IgD-negative memory B cell (primary cell): ENCODE data around the gene PTCD3. TPM values are rescaled to one million over a fixed set of nuclear protein-coding genes. Genes with fewer than 3 reads are reported as not detected.

Experiments
- H3K27ac Mint-ChIP-seq, 3 donors: one replicate each; pipeline ENCODE4 v1.8.0; 2020 to 2022; ENCODE audit warnings: mild to moderate bottlenecking in 3 of 3, mixed read lengths in 3 of 3, moderate library complexity in 1 of 3
- H3K27me3 Mint-ChIP-seq: one replicate; pipeline ENCODE4 v1.8.0; 2021; ENCODE audit warnings: mixed read lengths
- H3K36me3 Mint-ChIP-seq: one replicate; pipeline ENCODE4 v1.8.0; 2020; ENCODE audit warnings: mild to moderate bottlenecking, mixed read lengths
- H3K4me1 Mint-ChIP-seq, 3 donors: one replicate each; pipeline ENCODE4 v1.8.0; 2020 to 2022; ENCODE audit warnings: mixed read lengths in 3 of 3, mild to moderate bottlenecking in 1 of 3
- H3K4me3 Mint-ChIP-seq, 4 donors: one replicate each; pipeline ENCODE4 v1.8.0; 2020 to 2022; ENCODE audit warnings: mild to moderate bottlenecking in 4 of 4, mixed read lengths in 4 of 4, moderate library complexity in 3 of 4
- H3K9me3 Mint-ChIP-seq, 3 donors: one replicate each; pipeline ENCODE4 v1.8.0; 2020 to 2021; ENCODE audit warnings: mixed read lengths in 3 of 3, mild to moderate bottlenecking in 1 of 3
- polyA plus RNA-seq: library from polyadenylated mRNA; unstranded; fragments of 300-500 nt; fragmentation: Illumina TruSeq; gene quantifications from one replicate; pipeline ENCODE4 v1.2.3, GENCODE V29; 2021

Gene PTCD3
- polyA plus RNA-seq, 1 donor from 2014 or later = 47.9 TPM

- H3K27me3 Mint-ChIP-seq = no peaks in the 10 kb centered on the region
- H3K9me3 Mint-ChIP-seq = no peaks in the 10 kb centered on the region
- peaks cover 0 to 4% (median 0%) of the 10 kb centered on the region in 3 donors for H3K4me1 Mint-ChIP-seq
- H3K27ac Mint-ChIP-seq = peak overlapping the region in 1 of 3 donors; percentile 39
- no peak overlapping the region for H3K4me3 Mint-ChIP-seq
- peaks cover 4% of the 10 kb centered on the region for H3K36me3 Mint-ChIP-seq
These were observed 41.8 kb downstream of the PTCD3 start for GRCh38 chr2:86147793-86148192.

- H3K27me3 Mint-ChIP-seq = no peaks in the 10 kb centered on the region
- H3K36me3 Mint-ChIP-seq = peaks cover 2% of the 10 kb centered on the region
- no peak overlapping the region for H3K27ac Mint-ChIP-seq
- no peak overlapping the region for H3K4me3 Mint-ChIP-seq
- H3K4me1 Mint-ChIP-seq = peaks cover 0 to 4% (median 0%) of the 10 kb centered on the region in 3 donors
- H3K9me3 Mint-ChIP-seq = no peaks in the 10 kb centered on the region
These were observed 44.5 kb downstream of the PTCD3 start for GRCh38 chr2:86150502-86150901.

GRCh38 chr2:86157009-86157556 lies 51.0 kb downstream of the PTCD3 start:
- H3K27me3 Mint-ChIP-seq = no peaks in the 10 kb centered on the region

GRCh38 chr2:86158286-86158685 lies 52.3 kb downstream of the PTCD3 start:
- Mint-ChIP-seq H3K27me3 (no peaks in the 10 kb centered on the region), H3K27ac (no peak overlapping the region), H3K4me3 (no peak overlapping the region), H3K4me1 (no peaks in the 10 kb centered on the region), H3K9me3 (no peaks in the 10 kb centered on the region), H3K36me3 (peaks cover 5% of the 10 kb centered on the region)

More at GRCh38 chr2:86157009-86157556, 51.0 kb downstream of the PTCD3 start:
- no peak overlapping the region for H3K4me3 Mint-ChIP-seq
- H3K4me1 Mint-ChIP-seq = no peaks in the 10 kb centered on the region
- H3K36me3 Mint-ChIP-seq = peaks cover 2% of the 10 kb centered on the region
- no peak overlapping the region for H3K27ac Mint-ChIP-seq
- no peaks in the 10 kb centered on the region for H3K9me3 Mint-ChIP-seq

GRCh38 chr2:86160156-86160952 lies 54.3 kb downstream of the PTCD3 start:
- Mint-ChIP-seq H3K27me3 (no peaks in the 10 kb centered on the region), H3K4me1 (no peaks in the 10 kb centered on the region), H3K27ac (no peak overlapping the region), H3K36me3 (peaks cover 5% of the 10 kb centered on the region), H3K9me3 (no peaks in the 10 kb centered on the region), H3K4me3 (no peak overlapping the region)

GRCh38 chr2:86170449-86170848 lies 64.4 kb downstream of the PTCD3 start:
- Mint-ChIP-seq H3K9me3 (no peaks in the 10 kb centered on the region), H3K4me3 (no peak overlapping the region), H3K27me3 (no peaks in the 10 kb centered on the region), H3K36me3 (peaks cover 12% of the 10 kb centered on the region), H3K27ac (no peak overlapping the region), H3K4me1 (peaks cover 11 to 20% (median 12%) of the 10 kb centered on the region in 3 donors)

GRCh38 chr2:86171295-86171694 lies 65.3 kb downstream of the PTCD3 start:
- Mint-ChIP-seq H3K9me3 (no peaks in the 10 kb centered on the region), H3K36me3 (peaks cover 12% of the 10 kb centered on the region), H3K27ac (no peak overlapping the region), H3K27me3 (no peaks in the 10 kb centered on the region), H3K4me3 (no peak overlapping the region), H3K4me1 (peaks cover 13 to 29% (median 19%) of the 10 kb centered on the region in 3 donors)

- Mint-ChIP-seq H3K9me3 (no peaks in the 10 kb centered on the region), H3K4me3 (no peak overlapping the region), H3K4me1 (peaks cover 16 to 31% (median 21%) of the 10 kb centered on the region in 3 donors), H3K27me3 (no peaks in the 10 kb centered on the region), H3K27ac (no peak overlapping the region), H3K36me3 (peaks cover 12% of the 10 kb centered on the region)
These were observed 66.6 kb downstream of the PTCD3 start for GRCh38 chr2:86172610-86173009.

- H3K4me1 Mint-ChIP-seq = peaks cover 16 to 31% (median 24%) of the 10 kb centered on the region in 3 donors
- no peak overlapping the region for H3K27ac Mint-ChIP-seq
- H3K9me3 Mint-ChIP-seq = no peaks in the 10 kb centered on the region
- H3K36me3 Mint-ChIP-seq = peaks cover 6% of the 10 kb centered on the region
- H3K27me3 Mint-ChIP-seq = no peaks in the 10 kb centered on the region
- H3K4me3 Mint-ChIP-seq = peak overlapping the region in 2 of 4 donors; percentile 24 to 41
These were observed 68.4 kb downstream of the PTCD3 start for GRCh38 chr2:86174445-86174844.

- Mint-ChIP-seq H3K36me3 (peaks cover 4% of the 10 kb centered on the region), H3K9me3 (no peaks in the 10 kb centered on the region), H3K27ac (no peak overlapping the region), H3K27me3 (no peaks in the 10 kb centered on the region), H3K4me3 (no peak overlapping the region), H3K4me1 (peaks cover 16 to 31% (median 24%) of the 10 kb centered on the region in 3 donors)
These were observed 69.8 kb downstream of the PTCD3 start for GRCh38 chr2:86175828-86176227.

GRCh38 chr2:86176597-86176996 lies 70.6 kb downstream of the PTCD3 start:
- H3K27me3 Mint-ChIP-seq = no peaks in the 10 kb centered on the region
- no peak overlapping the region for H3K27ac Mint-ChIP-seq

GRCh38 chr2:86185517-86186212 lies 79.6 kb downstream of the PTCD3 start:
- Mint-ChIP-seq H3K27ac (peak overlapping the region; percentile 79 to 91 (median 80)), H3K36me3 (no peaks in the 10 kb centered on the region), H3K9me3 (no peaks in the 10 kb centered on the region)

More at GRCh38 chr2:86176597-86176996, 70.6 kb downstream of the PTCD3 start:
- Mint-ChIP-seq H3K36me3 (peaks cover 4% of the 10 kb centered on the region), H3K4me3 (no peak overlapping the region), H3K9me3 (no peaks in the 10 kb centered on the region), H3K4me1 (peaks cover 16 to 31% (median 24%) of the 10 kb centered on the region in 3 donors)

GRCh38 chr2:86186431-86186830 lies 80.4 kb downstream of the PTCD3 start:
- Mint-ChIP-seq H3K27me3 (no peaks in the 10 kb centered on the region), H3K9me3 (no peaks in the 10 kb centered on the region), H3K36me3 (no peaks in the 10 kb centered on the region), H3K4me3 (peak overlapping the region in 1 of 4 donors; percentile 59), H3K27ac (peak overlapping the region; percentile 4 to 80 (median 68)), H3K4me1 (peaks cover 41 to 50% (median 47%) of the 10 kb centered on the region in 3 donors)

More at GRCh38 chr2:86185517-86186212, 79.6 kb downstream of the PTCD3 start:
- H3K4me1 Mint-ChIP-seq = peaks cover 41 to 50% (median 45%) of the 10 kb centered on the region in 3 donors
- no peaks in the 10 kb centered on the region for H3K27me3 Mint-ChIP-seq
- peak overlapping the region; percentile 45 to 60 (median 54) for H3K4me3 Mint-ChIP-seq

- peak overlapping the region in 2 of 4 donors; percentile 10 to 52 for H3K4me3 Mint-ChIP-seq
- H3K27ac Mint-ChIP-seq = peak overlapping the region in 1 of 3 donors; percentile 67
These were observed 83.9 kb downstream of the PTCD3 start for GRCh38 chr2:86189782-86190416.

More at GRCh38 chr2:86189782-86190416, 83.9 kb downstream of the PTCD3 start:
- Mint-ChIP-seq H3K4me1 (peaks cover 51 to 54% (median 54%) of the 10 kb centered on the region in 3 donors), H3K27me3 (no peaks in the 10 kb centered on the region), H3K9me3 (no peaks in the 10 kb centered on the region), H3K36me3 (no peaks in the 10 kb centered on the region)
